Right kidney (tissue), 9 donors: ENCODE measurements around the gene CCDC85B.
"Not testable (repeated sequence)": the region's sequence is repeated elsewhere in the genome, so short reads cannot be mapped to it uniquely, and the experiment has no call there.

Source experiments
- DNase-seq: peaks from one replicate; pipeline ENCODE4 v3.0.0-alpha.2; 2016
- long read RNA-seq, 8 donors: transcript quantifications; one replicate each; lab custom pipeline, GENCODE V29; 2026

CCDC85B gene
- long read RNA-seq, donor 1, transcript CCDC85B-201 (1 exons, 1,524 nt), result major isoform, 56 of 56 reads
- long read RNA-seq, donor 1, partial matches to known transcripts, result 0 of 56 reads
- long read RNA-seq, donor 1, other reads (novel, unspliced or antisense), result 0 of 56 reads
- long read RNA-seq, donor 2, transcript CCDC85B-201 (1 exons, 1,524 nt), result major isoform, 50 of 50 reads
- long read RNA-seq, donor 2, partial matches to known transcripts, result 0 of 50 reads
- long read RNA-seq, donor 2, other reads (novel, unspliced or antisense), result 0 of 50 reads
- long read RNA-seq, donor 3, transcript CCDC85B-201 (1 exons, 1,524 nt), result major isoform, 22 of 22 reads
- long read RNA-seq, donor 3, partial matches to known transcripts, result 0 of 22 reads
- long read RNA-seq, donor 3, other reads (novel, unspliced or antisense), result 0 of 22 reads
- long read RNA-seq, donor 4, transcript CCDC85B-201 (1 exons, 1,524 nt), result major isoform, 39 of 39 reads
- long read RNA-seq, donor 4, partial matches to known transcripts, result 0 of 39 reads
- long read RNA-seq, donor 4, other reads (novel, unspliced or antisense), result 0 of 39 reads
- long read RNA-seq, donor 5, transcript CCDC85B-201 (1 exons, 1,524 nt), result major isoform, 43 of 43 reads
- long read RNA-seq, donor 5, partial matches to known transcripts, result 0 of 43 reads
- long read RNA-seq, donor 5, other reads (novel, unspliced or antisense), result 0 of 43 reads
- long read RNA-seq, donor 6, transcript CCDC85B-201 (1 exons, 1,524 nt), result major isoform, 60 of 60 reads
- long read RNA-seq, donor 6, partial matches to known transcripts, result 0 of 60 reads
- long read RNA-seq, donor 6, other reads (novel, unspliced or antisense), result 0 of 60 reads
- long read RNA-seq, donor 7, transcript CCDC85B-201 (1 exons, 1,524 nt), result major isoform, 56 of 56 reads
- long read RNA-seq, donor 7, partial matches to known transcripts, result 0 of 56 reads
- long read RNA-seq, donor 7, other reads (novel, unspliced or antisense), result 0 of 56 reads
- long read RNA-seq, donor 8, transcript CCDC85B-201 (1 exons, 1,524 nt), result major isoform, 32 of 32 reads
- long read RNA-seq, donor 8, partial matches to known transcripts, result 0 of 32 reads
- long read RNA-seq, donor 8, other reads (novel, unspliced or antisense), result 0 of 32 reads

DNA sequence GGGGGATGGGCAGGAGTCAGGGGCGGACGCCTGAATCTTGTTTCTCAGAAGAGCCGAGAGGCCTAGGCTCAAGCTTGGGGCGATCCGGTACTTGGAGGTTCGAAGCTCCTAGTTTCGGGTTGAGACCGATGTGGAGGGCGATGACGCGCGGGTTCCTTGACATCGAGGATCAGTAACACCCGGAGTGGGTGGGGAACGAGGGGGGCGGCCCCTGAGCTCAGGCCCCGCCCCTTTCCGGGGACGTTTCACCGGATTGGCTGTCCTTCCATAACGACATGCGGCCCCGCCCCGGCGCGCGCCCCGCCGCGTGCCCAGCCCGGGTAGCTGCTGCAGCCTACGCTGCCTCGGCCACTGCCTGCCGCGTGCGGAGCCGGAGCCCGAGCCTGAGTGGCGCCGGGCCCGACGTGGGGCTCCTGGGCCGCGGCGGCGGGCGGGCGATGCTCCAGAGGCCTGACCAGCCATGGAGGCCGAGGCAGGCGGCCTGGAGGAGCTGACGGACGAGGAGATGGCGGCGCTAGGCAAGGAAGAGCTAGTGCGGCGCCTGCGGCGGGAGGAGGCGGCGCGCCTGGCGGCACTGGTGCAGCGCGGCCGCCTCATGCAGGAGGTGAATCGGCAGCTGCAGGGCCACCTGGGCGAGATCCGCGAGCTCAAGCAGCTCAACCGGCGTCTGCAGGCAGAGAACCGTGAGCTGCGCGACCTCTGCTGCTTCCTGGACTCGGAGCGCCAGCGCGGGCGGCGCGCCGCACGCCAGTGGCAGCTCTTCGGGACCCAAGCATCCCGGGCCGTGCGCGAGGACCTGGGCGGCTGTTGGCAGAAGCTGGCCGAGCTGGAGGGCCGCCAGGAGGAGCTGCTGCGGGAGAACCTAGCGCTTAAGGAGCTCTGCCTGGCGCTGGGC lies at the start of gene CCDC85B:
Gene CCDC85B (plus strand): TSS at position 350 of the 895 bp plus-strand sequence. CDS start 111 bp downstream, at position 461.
- peak; percentile 99 for DNase-seq

DNA sequence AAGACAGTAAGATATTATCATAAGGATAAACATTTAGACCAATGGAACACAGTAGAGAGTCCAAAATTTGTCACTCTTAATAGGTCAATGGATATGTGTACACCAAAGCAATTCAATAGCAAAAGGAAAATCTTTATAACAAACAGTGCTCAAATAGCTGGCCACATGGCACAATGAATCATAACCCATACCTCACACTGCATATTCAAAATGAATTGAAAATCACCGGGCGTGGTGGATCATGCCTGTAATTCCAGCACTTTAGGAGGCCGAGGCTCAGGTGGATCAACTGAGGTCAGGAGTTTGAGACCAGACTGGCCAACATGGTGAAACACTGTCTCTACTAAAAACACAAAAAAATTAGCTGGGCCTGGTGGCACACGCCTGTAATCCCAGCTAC lies 48.3 kb upstream of the CCDC85B start:
- no peak for DNase-seq

DNA sequence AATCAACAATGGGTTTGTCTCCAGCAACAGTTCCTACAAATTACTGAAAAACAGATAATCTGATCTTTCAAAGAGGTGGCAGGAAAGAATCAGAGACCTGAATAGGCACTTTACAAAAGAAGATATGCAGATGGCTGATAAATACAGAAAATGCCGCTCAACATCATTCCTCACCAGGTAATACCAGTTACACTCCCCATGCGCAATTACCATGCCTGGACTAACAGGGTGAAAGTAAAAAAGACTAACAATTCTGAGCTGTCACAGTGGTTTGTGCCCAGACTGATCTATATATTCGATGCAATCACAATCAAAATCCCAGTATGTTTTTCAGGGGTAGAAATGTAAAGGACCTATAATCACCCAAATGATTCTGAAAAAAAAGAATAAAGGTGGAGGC lies 46.7 kb upstream of the CCDC85B start:
- no peak for DNase-seq

DNA sequence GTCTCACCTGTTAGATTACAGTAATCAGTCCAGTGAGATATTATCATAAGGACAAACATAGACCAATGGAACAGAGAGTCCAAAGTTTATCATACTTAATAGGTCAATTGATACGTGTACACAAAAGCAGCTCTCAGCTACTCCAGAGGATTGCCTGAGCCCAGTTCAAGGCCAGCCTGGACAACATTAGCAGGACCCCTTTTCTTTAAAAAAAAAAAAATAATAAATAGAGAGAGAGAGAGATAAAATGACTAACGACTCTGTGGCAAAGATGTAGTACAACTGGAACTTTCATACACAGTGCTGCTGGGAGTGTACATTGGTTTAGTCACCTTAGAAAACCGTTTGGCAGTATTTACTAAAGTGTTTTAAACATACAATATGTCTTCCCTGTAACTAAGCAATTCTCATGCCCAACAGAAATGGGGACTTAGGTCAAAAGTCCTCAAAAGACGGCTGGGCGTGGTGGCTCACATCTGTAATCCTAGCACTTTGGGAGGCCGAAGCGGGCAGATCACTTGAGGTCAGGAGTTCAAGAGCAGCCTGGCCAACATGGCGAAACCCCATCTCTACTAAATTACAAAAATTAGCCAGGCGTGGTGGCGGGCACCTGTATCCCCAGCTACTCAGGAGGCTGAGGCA lies 46.1 kb upstream of the CCDC85B start:
- no peak for DNase-seq

DNA sequence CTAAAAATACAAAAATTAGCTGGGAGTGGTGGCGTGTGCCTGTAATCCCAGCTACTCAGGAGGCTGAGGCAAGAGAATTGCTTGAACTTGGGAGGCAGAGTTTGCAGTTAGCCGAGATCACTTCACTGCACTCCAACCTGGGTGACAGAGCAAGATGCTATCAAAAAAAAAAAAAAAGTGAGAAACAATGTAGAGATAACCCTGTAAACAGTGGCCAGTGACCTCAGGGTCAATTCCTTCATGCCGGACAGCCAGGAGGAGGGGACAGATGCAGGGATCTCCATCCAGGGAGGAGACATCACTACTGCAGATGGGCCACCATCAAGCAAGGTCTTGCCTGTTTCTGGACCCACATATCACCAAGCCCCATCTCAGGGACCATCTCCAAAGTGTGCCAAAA lies 42.7 kb upstream of the CCDC85B start:
- DNase-seq, result no peak

DNA sequence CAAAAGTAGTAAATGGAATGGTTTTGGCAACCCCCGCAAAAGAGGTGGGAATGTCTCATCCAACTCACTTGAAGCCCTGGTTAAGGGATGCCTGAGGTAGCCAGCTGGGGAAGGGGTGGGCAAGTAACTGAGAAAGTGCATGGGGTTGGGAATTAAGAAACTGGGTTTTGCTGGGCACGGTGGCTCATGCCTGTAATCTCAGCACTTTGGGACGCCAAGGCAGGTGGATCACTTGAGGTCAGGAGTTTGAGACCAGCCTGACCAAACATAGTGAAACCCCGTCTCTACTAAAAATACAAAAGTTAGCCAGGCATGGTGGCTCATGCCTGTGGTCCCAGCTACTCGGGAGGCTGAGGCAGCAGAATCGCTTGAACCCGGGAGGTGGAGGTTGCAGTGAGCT lies 41.8 kb upstream of the CCDC85B start:
- DNase-seq, result not testable (repeated sequence)

DNA sequence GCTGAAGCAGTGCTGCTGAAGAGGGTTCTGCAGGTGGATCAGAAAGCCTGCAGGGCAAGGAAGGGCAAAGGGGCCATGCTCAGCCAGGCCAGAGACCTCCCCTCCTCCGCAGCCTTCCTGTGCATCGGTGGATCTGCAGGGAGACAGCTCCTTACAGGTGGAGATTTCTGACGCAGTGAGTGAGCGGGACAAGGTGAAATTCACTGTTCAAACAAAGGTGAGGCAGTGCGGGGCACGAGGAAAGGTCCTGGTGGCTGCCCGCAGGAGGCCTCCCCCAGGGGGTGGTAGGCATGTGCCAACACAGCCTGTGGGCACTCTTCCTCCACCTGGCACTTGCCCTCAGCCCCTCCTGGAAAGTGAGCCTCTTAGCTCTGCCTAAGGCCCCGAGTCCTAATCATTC lies 41.1 kb upstream of the CCDC85B start:
- DNase-seq, result no peak

DNA sequence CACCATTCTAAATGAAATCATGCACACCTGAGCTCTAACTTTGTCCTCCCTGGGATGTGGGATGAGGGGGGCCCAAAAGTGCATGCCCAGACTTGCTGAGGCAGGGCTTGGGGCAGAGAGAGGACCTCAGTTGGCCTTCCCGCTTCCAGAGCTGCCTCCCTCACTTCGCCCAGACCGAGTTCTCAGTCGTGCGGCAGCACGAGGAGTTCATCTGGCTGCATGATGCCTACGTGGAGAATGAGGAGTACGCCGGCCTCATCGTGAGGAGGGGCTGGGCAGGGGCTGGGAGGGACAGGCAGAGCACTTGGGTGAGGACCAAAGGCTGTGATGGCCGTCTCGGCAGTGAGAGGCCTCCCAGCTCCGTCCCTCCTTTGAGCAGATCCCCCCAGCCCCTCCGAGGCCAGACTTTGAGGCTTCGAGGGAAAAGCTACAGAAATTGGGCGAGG lies 40.7 kb upstream of the CCDC85B start:
- DNase-seq, result no peak

DNA sequence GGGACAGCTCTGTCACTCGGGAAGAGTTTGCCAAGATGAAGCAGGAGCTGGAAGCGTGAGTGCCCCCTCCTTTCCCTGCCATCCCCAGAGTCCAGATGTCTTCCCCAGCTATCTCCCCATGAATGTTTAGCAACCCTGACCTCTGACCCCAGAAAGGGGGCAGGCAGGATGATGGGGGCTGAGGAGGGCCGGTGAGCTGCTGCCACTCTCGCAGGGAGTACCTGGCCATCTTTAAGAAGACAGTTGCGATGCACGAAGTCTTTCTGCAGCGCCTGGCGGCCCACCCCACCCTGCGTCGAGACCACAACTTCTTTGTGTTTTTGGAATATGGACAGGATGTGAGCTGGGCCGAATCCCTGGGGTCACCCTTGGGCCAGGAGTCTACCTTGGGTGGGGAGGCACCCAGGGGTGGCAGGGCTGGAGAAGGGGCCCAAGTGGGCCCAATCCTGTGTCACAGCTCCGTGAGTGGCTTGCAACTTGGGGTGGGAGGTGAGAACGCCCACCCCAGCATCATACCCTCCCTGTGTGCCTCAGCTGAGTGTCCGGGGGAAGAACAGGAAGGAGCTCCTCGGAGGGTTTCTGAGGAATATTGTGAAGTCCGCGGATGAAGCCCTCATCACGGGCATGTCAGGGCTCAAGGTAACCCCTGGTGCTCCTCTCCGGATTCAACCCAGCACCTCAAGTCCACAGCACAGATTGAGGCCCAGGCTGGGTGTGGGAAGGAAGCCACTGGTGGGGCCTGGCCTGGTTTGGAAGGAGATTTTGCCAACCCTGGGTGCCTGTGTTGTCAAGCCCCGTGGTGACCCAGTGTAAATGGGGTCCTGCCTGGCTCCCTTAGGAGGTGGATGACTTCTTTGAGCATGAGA lies 40.0 kb upstream of the CCDC85B start:
- DNase-seq, result no peak

DNA sequence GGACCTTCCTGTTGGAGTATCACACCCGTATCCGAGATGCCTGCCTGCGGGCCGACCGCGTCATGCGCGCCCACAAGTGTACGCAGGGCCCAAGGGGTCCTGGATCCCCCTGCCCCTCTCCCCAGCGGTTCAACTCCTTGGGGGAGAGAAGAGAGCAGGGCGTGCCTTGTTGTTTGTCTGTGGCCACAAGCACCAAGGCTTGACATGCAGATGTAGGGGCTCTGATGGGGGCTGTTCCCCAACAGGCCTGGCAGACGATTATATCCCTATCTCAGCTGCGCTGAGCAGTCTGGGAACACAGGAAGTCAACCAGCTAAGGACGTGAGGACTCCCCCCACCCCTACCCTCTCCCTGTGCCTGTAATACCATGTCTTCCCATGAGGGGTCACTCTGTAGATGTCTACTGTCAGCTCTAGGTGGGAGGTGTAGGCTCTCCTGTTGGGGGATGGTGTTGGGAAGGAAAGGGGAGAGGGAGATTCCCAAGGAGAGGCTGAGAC lies 39.3 kb upstream of the CCDC85B start:
- DNase-seq, result no peak

DNA sequence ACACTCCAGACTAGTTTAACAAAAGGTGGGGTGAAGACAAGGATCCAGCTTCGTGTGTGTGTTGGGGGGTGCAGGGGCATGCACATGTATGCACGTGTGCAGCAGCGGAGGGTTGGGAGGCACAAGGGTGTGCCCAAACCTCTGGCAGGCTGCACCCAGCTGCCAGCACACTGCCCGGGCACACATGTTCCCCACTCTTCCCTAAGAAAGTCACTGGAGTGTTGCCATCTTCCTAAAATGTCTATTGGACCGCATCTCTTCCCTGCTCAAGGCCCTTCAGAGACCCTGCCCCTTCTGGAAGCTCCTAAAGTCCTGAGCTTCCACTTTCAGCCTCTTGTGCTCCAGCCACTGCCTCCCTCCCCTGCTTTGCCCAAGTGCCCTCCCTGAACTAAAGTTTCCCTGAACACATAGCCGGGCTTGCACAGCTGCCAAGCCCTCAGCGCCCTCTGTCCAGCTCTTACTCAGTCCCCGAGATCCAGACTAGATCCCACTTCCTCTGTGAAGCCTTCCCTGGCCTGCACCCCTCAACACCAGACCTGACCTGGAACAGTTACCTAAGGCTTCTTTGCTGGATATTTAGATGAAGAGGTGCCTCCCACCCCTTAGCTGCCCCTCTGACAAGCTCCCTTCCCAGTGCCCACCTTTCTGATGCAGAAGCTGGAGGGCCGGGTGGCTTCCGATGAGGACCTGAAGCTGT lies 38.5 kb upstream of the CCDC85B start:
- no peak for DNase-seq

DNA sequence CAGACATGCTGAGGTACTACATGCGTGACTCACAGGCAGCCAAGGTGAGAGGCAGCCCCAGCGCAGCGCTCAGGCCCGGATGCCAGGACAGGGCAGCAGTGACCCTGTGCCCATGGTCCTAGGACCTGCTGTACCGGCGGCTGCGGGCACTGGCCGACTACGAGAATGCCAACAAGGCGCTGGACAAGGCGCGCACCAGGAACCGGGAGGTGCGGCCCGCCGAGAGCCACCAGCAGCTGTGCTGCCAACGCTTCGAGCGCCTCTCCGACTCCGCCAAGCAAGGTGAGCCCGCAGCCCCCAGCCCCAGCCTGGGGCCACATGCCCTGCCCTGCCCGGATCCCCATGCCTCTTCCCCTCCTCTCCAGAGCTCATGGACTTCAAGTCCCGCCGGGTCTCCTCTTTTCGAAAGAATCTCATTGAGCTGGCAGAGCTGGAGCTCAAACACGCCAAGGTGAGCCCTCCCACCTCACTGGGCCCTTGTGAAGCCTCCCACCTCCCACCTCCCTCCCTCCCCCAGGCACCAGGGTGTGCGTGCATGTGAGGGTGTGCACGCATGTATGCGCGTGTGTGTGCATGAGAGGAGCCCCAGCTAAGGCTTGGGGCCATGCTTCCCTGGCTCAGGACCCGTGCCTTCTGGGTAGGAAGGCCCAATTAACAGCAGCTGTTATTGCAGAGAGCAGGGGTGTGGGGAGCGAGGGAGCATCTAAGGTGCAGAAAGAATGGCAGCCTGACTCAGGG lies 37.8 kb upstream of the CCDC85B start:
- DNase-seq, result no peak

DNA sequence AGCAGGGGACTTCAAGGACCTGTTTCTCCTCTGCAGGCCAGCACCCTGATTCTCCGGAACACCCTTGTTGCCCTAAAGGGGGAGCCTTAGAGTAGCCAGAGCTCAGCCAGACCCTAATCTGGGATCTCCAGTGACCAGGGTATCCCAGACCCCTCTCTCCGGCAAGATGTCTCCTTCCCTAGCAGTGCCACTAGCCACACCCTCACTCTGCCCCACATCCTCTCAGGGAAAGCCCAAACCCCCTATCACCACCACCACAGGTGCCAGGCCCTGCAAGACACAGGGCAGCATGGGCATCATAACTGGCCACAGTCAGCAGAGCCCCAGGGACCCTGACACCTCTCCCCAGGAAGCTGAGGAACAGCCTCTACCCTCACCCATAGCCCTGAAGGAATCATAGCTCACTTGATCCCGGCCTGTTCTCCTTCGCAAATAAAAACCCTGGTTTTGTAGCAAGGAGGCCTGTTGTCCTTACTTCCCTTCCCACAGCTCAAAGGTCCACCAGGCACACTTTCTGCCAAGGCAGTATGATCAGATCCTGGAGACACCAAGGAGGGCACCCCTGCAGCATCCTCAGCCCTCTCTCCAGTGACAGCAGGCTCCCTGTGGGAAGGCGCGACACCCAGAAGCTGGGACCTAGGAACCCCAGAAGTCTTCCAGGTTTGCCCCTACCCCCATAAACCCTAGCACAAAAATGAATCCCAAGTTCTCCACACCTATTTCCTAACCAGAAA lies 37.1 kb upstream of the CCDC85B start:
- DNase-seq, result no peak

DNA sequence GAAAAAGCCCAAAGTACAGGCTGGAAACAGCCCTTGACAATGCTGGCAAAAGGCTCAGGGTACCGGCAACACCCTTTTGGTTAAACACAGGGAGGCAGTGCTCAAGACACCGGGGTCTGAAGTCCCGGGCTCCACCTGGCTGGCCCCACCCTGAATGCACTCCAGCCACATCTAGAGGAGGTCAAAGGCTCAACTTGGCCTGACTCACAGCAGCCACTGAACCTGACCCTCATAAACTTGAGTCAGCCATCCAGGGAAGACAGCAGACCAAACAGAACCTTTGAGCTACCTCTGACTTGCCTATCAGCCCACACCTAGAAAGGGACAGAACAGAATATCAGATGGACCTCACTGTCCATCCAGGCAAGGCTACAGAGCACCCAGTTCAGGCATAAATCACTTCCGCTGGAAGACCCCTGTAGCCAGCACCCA lies 36.3 kb upstream of the CCDC85B start:
- no peak for DNase-seq

DNA sequence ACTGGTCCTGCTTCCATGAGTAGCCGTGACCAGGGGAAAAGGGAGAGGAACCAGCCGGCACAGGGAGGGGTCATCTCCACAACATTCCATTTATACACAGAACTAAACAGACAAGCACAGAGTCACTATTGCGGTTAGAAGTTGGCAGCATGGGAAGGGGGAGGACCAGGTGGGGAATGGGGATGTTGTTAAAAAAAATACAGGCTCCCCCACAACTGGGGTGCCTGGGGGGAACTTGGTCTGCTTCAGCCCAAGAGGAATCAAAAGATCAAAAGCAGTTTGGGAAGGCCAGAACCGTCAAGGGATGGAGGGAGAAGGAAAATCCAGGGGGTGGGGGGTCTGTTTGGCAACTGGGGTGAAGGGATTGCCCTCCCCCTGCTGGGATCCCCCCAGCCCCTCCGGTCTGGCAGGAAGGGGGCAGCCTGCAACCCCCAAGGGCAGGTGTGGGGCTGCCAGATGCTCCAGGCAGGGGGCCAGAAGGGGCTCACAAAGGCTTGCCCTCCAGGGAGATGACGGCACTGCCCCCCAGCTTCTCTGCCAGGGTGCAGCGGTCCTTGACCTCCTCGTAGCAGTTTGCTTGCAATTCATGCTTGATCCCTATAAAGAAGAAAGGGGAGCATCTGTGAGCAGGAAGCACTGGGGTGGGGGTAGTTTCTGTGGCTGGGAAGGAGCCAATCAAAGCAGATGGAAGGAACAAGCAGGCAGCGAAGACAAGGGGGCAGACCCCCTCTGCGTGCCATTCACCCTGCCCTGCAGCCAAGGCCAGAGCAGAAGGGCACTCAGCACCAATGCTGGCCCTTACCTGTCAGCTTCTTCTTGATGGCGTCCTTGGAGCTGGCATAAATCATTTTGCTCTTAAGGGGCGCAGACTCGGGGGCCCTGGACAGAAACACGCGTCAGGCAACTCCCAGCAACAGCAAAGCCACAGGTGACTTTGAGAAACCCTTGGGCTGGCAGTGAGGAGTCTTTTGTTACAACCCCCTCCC lies 35.3 kb upstream of the CCDC85B start:
- DNase-seq, result no peak

DNA sequence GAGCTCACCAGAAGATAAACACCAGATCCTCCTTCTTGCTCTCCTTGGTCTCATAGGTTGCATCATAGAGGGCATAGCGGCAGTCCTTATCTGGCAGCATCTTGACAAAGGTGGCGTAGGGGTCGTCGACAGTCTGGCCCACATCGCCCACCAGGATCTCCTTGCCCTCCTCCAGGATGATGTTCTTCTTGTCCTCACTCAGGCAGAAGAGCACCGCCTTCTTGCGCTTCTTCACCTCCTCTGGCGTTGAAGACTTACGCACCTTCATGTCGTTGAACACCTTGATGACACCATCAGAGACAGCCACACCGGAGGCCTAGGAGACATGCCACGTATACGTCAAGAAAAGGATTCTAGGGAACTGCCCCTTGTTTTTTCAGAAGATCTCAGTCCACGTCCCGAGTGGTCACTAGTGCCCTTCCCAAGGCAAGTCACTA lies 34.5 kb upstream of the CCDC85B start:
- DNase-seq, result no peak
